SK-N-SH (cell line): Measurements from ENCODE around the gene FIGN. TPM values are rescaled to one million over a fixed set of nuclear protein-coding genes. Genes with fewer than 3 reads are reported as not detected.

Source experiments
- CTCF ChIA-PET: fragments of 300-600, 350-600 bp; formaldehyde crosslinking; extraction: SDS; loops from one replicate; lab custom pipeline; 2021; lab: Yijun Ruan, JAX
- POLR2A ChIA-PET: fragments of 350-600 bp; sonication (Branson Sonifier 250); formaldehyde crosslinking; extraction: SDS; loops from one replicate; lab custom pipeline; 2020; ENCODE audit warnings: antibody characterized with exemption, inconsistent platforms; lab: Yijun Ruan, JAX
- DNase-seq: peaks from one replicate; pipeline ENCODE4 v3.0.0; 2012
- H2AFZ ChIP-seq: fragments of 200-600 bp; sonication (generic); 2 replicates; pipeline ENCODE4 v1.8.1; 2016; ENCODE audit warnings: antibody characterized with exemption, mild to moderate bottlenecking, low read depth
- H3F3A ChIP-seq: fragments of 200-600 bp; sonication (generic); replicated peaks from 2 replicates; pipeline ENCODE3; 2016; ENCODE audit warnings: antibody characterized with exemption, mild to moderate bottlenecking; ENCODE audit not compliant: insufficient read depth
- H3K27ac ChIP-seq, 2 experiments: fragments of 200-500 bp in 1 of 2; fragments of 200-600 bp in 1 of 2; sonication (Bioruptor generic) in 1 of 2; sonication (generic), shearing (Covaris generic) in 1 of 2; 2 replicates each; pipeline versions ENCODE4 v1.5.1 to v1.6.1; 2014 to 2016; ENCODE audit warnings: low read depth in 2 of 2, inconsistent platforms in 1 of 2, low read length in 1 of 2, mild to moderate bottlenecking in 1 of 2, mixed read lengths in 1 of 2
- H3K27me3 ChIP-seq: fragments of 200-600 bp; sonication (generic), shearing (Covaris generic); 2 replicates; pipeline ENCODE4 v1.6.1; 2016; ENCODE audit warnings: mixed run types; ENCODE audit not compliant: insufficient read depth
- H3K36me3 ChIP-seq, 2 experiments: fragments of 200-500 bp in 1 of 2; fragments of 200-600 bp in 1 of 2; sonication (Bioruptor generic) in 1 of 2; sonication (generic) in 1 of 2; replicated peaks in 1 of 2; 2 replicates each; pipeline versions ENCODE3 to v1.5.1; 2014 to 2016; ENCODE audit warnings: low read length in 1 of 2, mild to moderate bottlenecking in 1 of 2; ENCODE audit not compliant: insufficient read depth in 2 of 2, control insufficient read depth in 1 of 2
- H3K4me1 ChIP-seq, 2 experiments: fragments of 200-500 bp in 1 of 2; fragments of 200-600 bp in 1 of 2; sonication (Bioruptor generic) in 1 of 2; sonication (generic), shearing (Covaris generic) in 1 of 2; 2 replicates each; pipeline versions ENCODE4 v1.5.1 to v1.6.1; 2014 to 2016; ENCODE audit warnings: low read depth in 1 of 2, low read length in 1 of 2, mixed run types in 1 of 2; ENCODE audit not compliant: insufficient read depth in 2 of 2, control insufficient read depth in 1 of 2
- H3K4me2 ChIP-seq: fragments of 200-600 bp; sonication (generic), shearing (Covaris generic); 2 replicates; pipeline ENCODE4 v1.6.1; 2017; ENCODE audit warnings: mixed run types
- H3K4me3 ChIP-seq, 2 experiments: fragments of 200-500 bp in 1 of 2; fragments of 200-600 bp in 1 of 2; sonication (Bioruptor generic) in 1 of 2; sonication (generic), shearing (Covaris generic) in 1 of 2; 2 replicates each; pipeline versions ENCODE4 v1.5.1 to v1.8.1; 2014 to 2016; ENCODE audit warnings: low read depth in 2 of 2, inconsistent platforms in 1 of 2, low read length in 1 of 2, mild to moderate bottlenecking in 1 of 2, mixed read lengths in 1 of 2, moderate library complexity in 1 of 2
- H3K79me2 ChIP-seq: fragments of 200-600 bp; sonication (generic); 2 replicates; pipeline ENCODE4 v1.8.1; 2017; ENCODE audit warnings: mild to moderate bottlenecking; ENCODE audit not compliant: insufficient read depth
- H3K9ac ChIP-seq: fragments of 200-600 bp; sonication (generic); 2 replicates; pipeline ENCODE4 v1.6.1; 2017; ENCODE audit warnings: mixed run types
- H3K9me2 ChIP-seq: fragments of 200-600 bp; sonication (generic); 2 replicates; pipeline ENCODE4 v1.6.1; 2017; ENCODE audit warnings: mixed run types
- H3K9me3 ChIP-seq: fragments of 200-600 bp; sonication (generic); 2 replicates; pipeline ENCODE4 v1.6.1; 2017; ENCODE audit warnings: mixed run types, mild to moderate bottlenecking, moderate library complexity
- H4K20me1 ChIP-seq: fragments of 200-600 bp; sonication (generic); 2 replicates; pipeline ENCODE4 v1.6.1; 2017; ENCODE audit warnings: mild to moderate bottlenecking, mixed run types; ENCODE audit not compliant: insufficient read depth
- FOSL2 ChIP-seq: IDR thresholded peaks from 2 replicates; pipeline ENCODE4 v1.4.0; 2012; ENCODE audit warnings: low read depth, mild to moderate bottlenecking, moderate library complexity, borderline replicate concordance
- GABPA ChIP-seq: IDR thresholded peaks from 2 replicates; pipeline ENCODE4 v1.4.0; 2012; ENCODE audit warnings: low read depth, mild to moderate bottlenecking
- GATA2 ChIP-seq: sonication (generic); formaldehyde crosslinking; IDR thresholded peaks from 2 replicates; pipeline ENCODE4 v1.5.0; 2020; ENCODE audit warnings: mild to moderate bottlenecking, missing genetic modification reagents
- NFIC ChIP-seq: IDR thresholded peaks from 2 replicates; pipeline ENCODE4 v1.4.0; 2012; ENCODE audit warnings: borderline replicate concordance
- NRF1 ChIP-seq: IDR thresholded peaks from 2 replicates; pipeline ENCODE4 v1.6.1; 2012; ENCODE audit warnings: low read depth, mild to moderate bottlenecking, low read length
- WGBS: methylation state at CpG from one replicate; pipeline ENCODE4 v1.1.6; 2017; ENCODE audit warnings: low lambda C conversion rate; 5-methylcytosine and 5-hydroxymethylcytosine counted together
- polyA plus RNA-seq, 3 experiments: library from polyadenylated mRNA; depleted of rRNA; stranded (reverse); fragments of >200 nt; gene quantifications; 2 replicates each; pipeline ENCODE4 v1.2.3, GENCODE V29; 2012
- TF ChIP-seq, protein P1 (sequence below): IDR thresholded peaks from 2 replicates; pipeline ENCODE4 v1.6.1; 2012; ENCODE audit warnings: mild to moderate bottlenecking, low read depth, low read length, moderate library complexity
- TF ChIP-seq, protein P2 (sequence below): IDR thresholded peaks from 2 replicates; pipeline ENCODE4; 2012
- TF ChIP-seq, protein P3 (sequence below): IDR thresholded peaks from 2 replicates; pipeline ENCODE4 v1.4.0; 2012; ENCODE audit warnings: low read depth, borderline replicate concordance
- TF ChIP-seq, protein P4 (sequence below): fragments of 200-600 bp; sonication (generic); IDR thresholded peaks from 2 replicates; pipeline ENCODE4 v1.6.1; 2017; ENCODE audit warnings: antibody characterized with exemption, mild to moderate bottlenecking, moderate library complexity

The FIGN gene
- polyA plus RNA-seq, 1 of the 3 experiments (the other 2 are of a cell fraction), result 0.74 TPM

DNA sequence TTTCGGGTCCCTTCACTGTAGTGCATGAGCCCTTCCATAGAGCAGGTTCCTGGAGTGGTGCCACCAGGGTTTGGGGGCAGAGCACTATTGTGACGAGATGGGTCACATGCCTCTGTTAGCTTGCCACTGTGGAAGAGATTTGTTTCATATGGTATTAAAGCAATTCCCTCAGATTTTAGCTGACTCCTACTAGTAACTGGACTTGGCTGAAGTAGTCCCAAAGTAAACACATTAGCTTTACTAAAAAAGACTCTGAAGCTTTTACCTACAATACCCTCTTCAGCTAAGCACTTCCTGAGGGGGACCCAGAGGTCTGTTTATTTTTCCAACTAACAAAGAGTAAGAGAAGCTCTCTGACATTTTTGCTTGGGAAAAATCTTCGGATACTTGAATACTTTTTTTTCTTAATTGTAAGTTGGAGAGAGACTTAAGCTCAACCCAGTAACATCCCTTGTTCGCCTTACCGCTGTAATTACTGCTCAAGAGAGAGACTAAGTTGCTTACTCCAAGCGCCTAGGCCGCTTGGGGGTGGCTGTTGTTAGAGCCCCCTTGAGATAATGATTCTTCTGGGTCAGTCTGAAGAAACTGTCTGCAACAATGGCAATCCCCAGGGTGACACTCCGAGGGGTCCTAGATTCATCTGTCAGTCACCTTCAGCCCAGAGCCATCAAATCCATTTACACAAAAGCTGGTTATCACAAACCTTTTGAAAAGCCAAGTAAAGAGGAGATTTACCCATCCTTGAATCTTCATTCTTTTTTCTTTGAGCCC, 177.4 kb downstream of the FIGN start:
- 82% methylated on average over 8 of the region's 8 CpGs for WGBS
- ChIA-PET POLR2A (no interaction called here), CTCF (interaction anchor here (0.6 to 0.8 kb wide), 2 partner anchors 13 to 22 kb away, joined by 3 to 4 read pairs; no protein-coding TSS in a partner anchor)
- Histone ChIP-seq H3K4me2 (no peak overlapping the region), H3K79me2 (no peaks in the 10 kb centered on the region), H3K27me3 (no peaks in the 10 kb centered on the region), H3F3A (no peaks in the 10 kb centered on the region), H2AFZ (no peak overlapping the region), H3K4me3 (no peak overlapping the region), H4K20me1 (no peaks in the 10 kb centered on the region), H3K9ac (no peak overlapping the region), H3K9me3 (no peaks in the 10 kb centered on the region), H3K36me3 (no peaks in the 10 kb centered on the region), H3K4me1 (no peaks in the 10 kb centered on the region; a peak in 1 of 4 replicates), H3K9me2 (no peaks in the 10 kb centered on the region), H3K27ac (no peak overlapping the region)
- TF ChIP-seq, protein P1, sequence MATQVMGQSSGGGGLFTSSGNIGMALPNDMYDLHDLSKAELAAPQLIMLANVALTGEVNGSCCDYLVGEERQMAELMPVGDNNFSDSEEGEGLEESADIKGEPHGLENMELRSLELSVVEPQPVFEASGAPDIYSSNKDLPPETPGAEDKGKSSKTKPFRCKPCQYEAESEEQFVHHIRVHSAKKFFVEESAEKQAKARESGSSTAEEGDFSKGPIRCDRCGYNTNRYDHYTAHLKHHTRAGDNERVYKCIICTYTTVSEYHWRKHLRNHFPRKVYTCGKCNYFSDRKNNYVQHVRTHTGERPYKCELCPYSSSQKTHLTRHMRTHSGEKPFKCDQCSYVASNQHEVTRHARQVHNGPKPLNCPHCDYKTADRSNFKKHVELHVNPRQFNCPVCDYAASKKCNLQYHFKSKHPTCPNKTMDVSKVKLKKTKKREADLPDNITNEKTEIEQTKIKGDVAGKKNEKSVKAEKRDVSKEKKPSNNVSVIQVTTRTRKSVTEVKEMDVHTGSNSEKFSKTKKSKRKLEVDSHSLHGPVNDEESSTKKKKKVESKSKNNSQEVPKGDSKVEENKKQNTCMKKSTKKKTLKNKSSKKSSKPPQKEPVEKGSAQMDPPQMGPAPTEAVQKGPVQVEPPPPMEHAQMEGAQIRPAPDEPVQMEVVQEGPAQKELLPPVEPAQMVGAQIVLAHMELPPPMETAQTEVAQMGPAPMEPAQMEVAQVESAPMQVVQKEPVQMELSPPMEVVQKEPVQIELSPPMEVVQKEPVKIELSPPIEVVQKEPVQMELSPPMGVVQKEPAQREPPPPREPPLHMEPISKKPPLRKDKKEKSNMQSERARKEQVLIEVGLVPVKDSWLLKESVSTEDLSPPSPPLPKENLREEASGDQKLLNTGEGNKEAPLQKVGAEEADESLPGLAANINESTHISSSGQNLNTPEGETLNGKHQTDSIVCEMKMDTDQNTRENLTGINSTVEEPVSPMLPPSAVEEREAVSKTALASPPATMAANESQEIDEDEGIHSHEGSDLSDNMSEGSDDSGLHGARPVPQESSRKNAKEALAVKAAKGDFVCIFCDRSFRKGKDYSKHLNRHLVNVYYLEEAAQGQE, result no peak
- TF ChIP-seq FOSL2 (no peak), GABPA (no peak), NRF1 (no peak), NFIC (no peak), GATA2 (no peak)
- TF ChIP-seq, protein P2, sequence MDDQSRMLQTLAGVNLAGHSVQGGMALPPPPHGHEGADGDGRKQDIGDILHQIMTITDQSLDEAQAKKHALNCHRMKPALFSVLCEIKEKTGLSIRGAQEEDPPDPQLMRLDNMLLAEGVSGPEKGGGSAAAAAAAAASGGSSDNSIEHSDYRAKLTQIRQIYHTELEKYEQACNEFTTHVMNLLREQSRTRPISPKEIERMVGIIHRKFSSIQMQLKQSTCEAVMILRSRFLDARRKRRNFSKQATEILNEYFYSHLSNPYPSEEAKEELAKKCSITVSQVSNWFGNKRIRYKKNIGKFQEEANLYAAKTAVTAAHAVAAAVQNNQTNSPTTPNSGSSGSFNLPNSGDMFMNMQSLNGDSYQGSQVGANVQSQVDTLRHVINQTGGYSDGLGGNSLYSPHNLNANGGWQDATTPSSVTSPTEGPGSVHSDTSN, result no peak
- TF ChIP-seq, protein P3, sequence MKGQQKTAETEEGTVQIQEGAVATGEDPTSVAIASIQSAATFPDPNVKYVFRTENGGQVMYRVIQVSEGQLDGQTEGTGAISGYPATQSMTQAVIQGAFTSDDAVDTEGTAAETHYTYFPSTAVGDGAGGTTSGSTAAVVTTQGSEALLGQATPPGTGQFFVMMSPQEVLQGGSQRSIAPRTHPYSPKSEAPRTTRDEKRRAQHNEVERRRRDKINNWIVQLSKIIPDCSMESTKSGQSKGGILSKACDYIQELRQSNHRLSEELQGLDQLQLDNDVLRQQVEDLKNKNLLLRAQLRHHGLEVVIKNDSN, result no peak
- TF ChIP-seq, protein P4, sequence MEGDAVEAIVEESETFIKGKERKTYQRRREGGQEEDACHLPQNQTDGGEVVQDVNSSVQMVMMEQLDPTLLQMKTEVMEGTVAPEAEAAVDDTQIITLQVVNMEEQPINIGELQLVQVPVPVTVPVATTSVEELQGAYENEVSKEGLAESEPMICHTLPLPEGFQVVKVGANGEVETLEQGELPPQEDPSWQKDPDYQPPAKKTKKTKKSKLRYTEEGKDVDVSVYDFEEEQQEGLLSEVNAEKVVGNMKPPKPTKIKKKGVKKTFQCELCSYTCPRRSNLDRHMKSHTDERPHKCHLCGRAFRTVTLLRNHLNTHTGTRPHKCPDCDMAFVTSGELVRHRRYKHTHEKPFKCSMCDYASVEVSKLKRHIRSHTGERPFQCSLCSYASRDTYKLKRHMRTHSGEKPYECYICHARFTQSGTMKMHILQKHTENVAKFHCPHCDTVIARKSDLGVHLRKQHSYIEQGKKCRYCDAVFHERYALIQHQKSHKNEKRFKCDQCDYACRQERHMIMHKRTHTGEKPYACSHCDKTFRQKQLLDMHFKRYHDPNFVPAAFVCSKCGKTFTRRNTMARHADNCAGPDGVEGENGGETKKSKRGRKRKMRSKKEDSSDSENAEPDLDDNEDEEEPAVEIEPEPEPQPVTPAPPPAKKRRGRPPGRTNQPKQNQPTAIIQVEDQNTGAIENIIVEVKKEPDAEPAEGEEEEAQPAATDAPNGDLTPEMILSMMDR, result no peak
- no peak for DNase-seq
